SU-DHL-6 (cell line): ENCODE data around the gene KDM6A.

Experiments
- H2AFZ ChIP-seq: fragments of 200-600 bp; sonication (generic); 2 replicates; pipeline ENCODE4 v1.6.1; 2014; ENCODE audit warnings: low read depth, mild to moderate bottlenecking, moderate library complexity, mixed read lengths, antibody characterized with exemption, low read length; ENCODE audit not compliant: severe bottlenecking
- H3F3A ChIP-seq: fragments of 200-600 bp; shearing (Covaris generic); 2 replicates; pipeline ENCODE4 v1.6.0; 2016; ENCODE audit warnings: antibody characterized with exemption, mild to moderate bottlenecking; ENCODE audit not compliant: insufficient read depth
- H3K27ac ChIP-seq: fragments of 200-600 bp; sonication (generic); 2 replicates; pipeline ENCODE4 v1.5.1; 2016; ENCODE audit warnings: low read depth, mild to moderate bottlenecking, low read length, moderate library complexity, mixed read lengths
- H3K27me3 ChIP-seq: fragments of 200-600 bp; sonication (generic), shearing (Covaris generic); 2 replicates; pipeline ENCODE4 v1.6.0; 2014; ENCODE audit warnings: mild to moderate bottlenecking, low read length
- H3K36me3 ChIP-seq: fragments of 200-600 bp; sonication (generic); 2 replicates; pipeline ENCODE4 v1.6.1; 2014; ENCODE audit warnings: mild to moderate bottlenecking, low read length, mixed read lengths
- H3K4me2 ChIP-seq: fragments of 300-600, 200-600 bp; shearing (Covaris generic), sonication (generic); 2 replicates; pipeline ENCODE4 v1.6.0; 2014; ENCODE audit warnings: low read length, low read depth, mild to moderate bottlenecking; ENCODE audit not compliant: poor library complexity, severe bottlenecking
- H3K4me3 ChIP-seq: fragments of 200-600 bp; sonication (generic); 2 replicates; pipeline ENCODE4 v1.5.1; 2014; ENCODE audit warnings: antibody characterized with exemption, low read length, mild to moderate bottlenecking, mixed read lengths; ENCODE audit not compliant: insufficient read depth, poor library complexity, severe bottlenecking
- H3K79me2 ChIP-seq: fragments of 200-600 bp; sonication (generic); 2 replicates; pipeline ENCODE4 v1.6.1; 2014; ENCODE audit warnings: mild to moderate bottlenecking, low read length, moderate library complexity; ENCODE audit not compliant: insufficient read depth
- H3K9ac ChIP-seq: fragments of 200-600 bp; sonication (generic); 2 replicates; pipeline ENCODE4 v1.7.0; 2014; ENCODE audit warnings: mild to moderate bottlenecking, low read length
- H3K9me2 ChIP-seq: fragments of 200-600 bp; sonication (generic); replicated peaks from 2 replicates; pipeline ENCODE4 v1.6.1; 2014; ENCODE audit warnings: low read length; ENCODE audit not compliant: insufficient read depth
- H3K9me3 ChIP-seq: fragments of 200-600 bp; sonication (generic); 2 replicates; pipeline ENCODE4 v1.6.1; 2014; ENCODE audit warnings: low read length, mixed read lengths; ENCODE audit not compliant: insufficient read depth
- H4K20me1 ChIP-seq: fragments of 200-600 bp; sonication (generic); 2 replicates; pipeline ENCODE4 v1.6.1; 2014; ENCODE audit warnings: low read depth, mild to moderate bottlenecking, antibody characterized with exemption, low read length, moderate library complexity, mixed read lengths
- EZH2phosphoT487 ChIP-seq: fragments of 200-600 bp; sonication (generic), shearing (Covaris generic); conservative IDR thresholded peaks from 2 replicates; pipeline ENCODE4 v1.6.1; 2018; ENCODE audit warnings: mild to moderate bottlenecking, antibody characterized with exemption, low read length, moderate library complexity, mixed read lengths
- TF ChIP-seq, protein P1 (sequence below): fragments of 200-600 bp; sonication (generic); IDR thresholded peaks from one replicate; pipeline ENCODE4 v1.5.1; 2017; ENCODE audit warnings: antibody characterized with exemption, mild to moderate bottlenecking, low read length, moderate library complexity; ENCODE audit not compliant: insufficient read depth, poor library complexity, severe bottlenecking

The KDM6A gene

DNA sequence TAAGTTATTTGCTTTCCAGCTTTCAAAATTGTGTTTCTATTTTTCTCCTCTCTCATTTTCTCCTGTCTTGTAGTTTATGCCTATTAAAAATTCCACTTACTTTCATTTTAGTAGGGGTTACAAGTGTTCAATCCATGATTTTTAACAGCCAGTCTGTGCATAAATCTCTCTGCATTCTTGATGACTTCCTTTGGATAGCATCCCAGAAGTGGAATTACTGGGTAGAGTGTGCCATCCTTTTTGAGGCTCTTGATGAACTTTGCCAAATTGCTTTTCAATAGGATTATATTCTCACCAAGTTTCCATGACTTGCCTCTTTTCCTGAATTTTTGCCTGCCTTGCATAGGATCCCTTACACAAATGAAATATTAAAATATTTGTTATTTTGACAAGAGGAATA lies 269.2 kb downstream of the KDM6A start:
- no peaks in the 10 kb centered on the region for H3K36me3 ChIP-seq

DNA sequence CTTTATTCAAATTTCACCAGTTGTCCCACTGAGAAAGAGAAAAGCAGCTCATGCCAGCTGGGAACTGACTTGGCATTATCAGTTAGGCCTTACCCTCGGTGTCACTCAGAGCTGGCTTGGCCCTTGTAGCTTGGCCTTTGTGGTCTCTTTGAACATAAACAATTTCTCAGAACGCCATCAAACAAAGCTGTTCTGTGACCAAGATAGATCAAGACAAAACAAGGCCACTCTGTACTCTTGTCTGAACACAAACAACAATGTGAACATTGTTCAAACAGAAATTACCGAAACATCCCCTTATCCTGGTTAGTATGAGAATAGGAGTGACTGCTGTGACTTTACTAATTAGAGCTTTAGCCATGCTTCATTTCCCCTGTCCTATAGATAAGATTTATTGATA lies 270.5 kb downstream of the KDM6A start:
- no peaks in the 10 kb centered on the region for H3K9me3 ChIP-seq
- no peaks in the 10 kb centered on the region for H3K27me3 ChIP-seq
- H3K9me2 ChIP-seq: no peaks in the 10 kb centered on the region
- TF ChIP-seq, protein P1, sequence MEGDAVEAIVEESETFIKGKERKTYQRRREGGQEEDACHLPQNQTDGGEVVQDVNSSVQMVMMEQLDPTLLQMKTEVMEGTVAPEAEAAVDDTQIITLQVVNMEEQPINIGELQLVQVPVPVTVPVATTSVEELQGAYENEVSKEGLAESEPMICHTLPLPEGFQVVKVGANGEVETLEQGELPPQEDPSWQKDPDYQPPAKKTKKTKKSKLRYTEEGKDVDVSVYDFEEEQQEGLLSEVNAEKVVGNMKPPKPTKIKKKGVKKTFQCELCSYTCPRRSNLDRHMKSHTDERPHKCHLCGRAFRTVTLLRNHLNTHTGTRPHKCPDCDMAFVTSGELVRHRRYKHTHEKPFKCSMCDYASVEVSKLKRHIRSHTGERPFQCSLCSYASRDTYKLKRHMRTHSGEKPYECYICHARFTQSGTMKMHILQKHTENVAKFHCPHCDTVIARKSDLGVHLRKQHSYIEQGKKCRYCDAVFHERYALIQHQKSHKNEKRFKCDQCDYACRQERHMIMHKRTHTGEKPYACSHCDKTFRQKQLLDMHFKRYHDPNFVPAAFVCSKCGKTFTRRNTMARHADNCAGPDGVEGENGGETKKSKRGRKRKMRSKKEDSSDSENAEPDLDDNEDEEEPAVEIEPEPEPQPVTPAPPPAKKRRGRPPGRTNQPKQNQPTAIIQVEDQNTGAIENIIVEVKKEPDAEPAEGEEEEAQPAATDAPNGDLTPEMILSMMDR: no peak
- no peak for TF ChIP-seq EZH2phosphoT487
- no peak overlapping the region for H3K9ac ChIP-seq
- no peaks in the 10 kb centered on the region for H3F3A ChIP-seq
- no peaks in the 10 kb centered on the region for H3K36me3 ChIP-seq
- H3K4me3 ChIP-seq: no peak overlapping the region
- no peaks in the 10 kb centered on the region for H4K20me1 ChIP-seq
- H3K79me2 ChIP-seq: no peaks in the 10 kb centered on the region
- no peak overlapping the region for H3K27ac ChIP-seq
- no peak overlapping the region for H3K4me2 ChIP-seq
- H2AFZ ChIP-seq: no peak overlapping the region

More for the DNA sequence above, 269.2 kb downstream of the KDM6A start:
- Histone ChIP-seq H4K20me1 (no peaks in the 10 kb centered on the region), H2AFZ (no peak overlapping the region), H3K9me2 (no peaks in the 10 kb centered on the region), H3K4me3 (no peak overlapping the region), H3K9me3 (no peaks in the 10 kb centered on the region), H3K27ac (no peak overlapping the region), H3K27me3 (no peaks in the 10 kb centered on the region), H3K4me2 (no peak overlapping the region), H3K9ac (no peak overlapping the region), H3F3A (no peaks in the 10 kb centered on the region), H3K79me2 (no peaks in the 10 kb centered on the region)
- TF ChIP-seq EZH2phosphoT487: no peak
- TF ChIP-seq, protein P1: no peak

DNA sequence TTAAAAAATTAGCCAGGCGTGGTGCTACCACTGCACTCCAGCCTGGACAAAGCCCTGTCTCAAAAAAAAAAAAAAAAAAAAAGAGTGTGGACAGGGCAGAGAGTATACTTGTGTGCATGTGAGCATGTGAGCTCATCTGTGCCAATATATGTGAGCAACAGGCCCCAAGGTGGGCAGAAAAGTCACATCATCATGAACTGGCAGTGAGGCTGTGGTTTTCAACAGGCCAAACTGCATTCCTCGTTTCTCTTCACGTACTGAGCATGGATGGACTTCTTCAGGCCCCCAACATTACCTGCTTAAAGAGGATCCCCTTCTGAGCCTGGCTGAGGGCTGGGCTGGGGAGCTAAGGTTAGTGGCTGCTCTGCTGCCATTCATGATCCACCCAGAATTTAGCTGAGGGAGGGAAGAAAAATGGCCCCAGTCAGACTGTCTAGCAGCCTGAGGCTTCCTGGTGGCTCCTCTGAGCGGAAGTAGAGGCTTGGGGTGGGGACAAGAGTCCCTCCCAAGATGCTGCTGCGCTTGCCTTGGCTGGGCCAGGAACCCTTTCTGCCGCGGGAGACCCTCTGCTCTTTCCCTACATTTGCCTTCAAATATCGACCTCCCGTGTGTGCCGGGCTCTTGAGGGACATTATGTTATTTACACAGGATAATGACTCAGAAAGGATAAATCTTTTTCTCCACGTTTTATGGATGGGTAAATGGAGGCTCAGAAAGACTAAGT lies 272.7 kb downstream of the KDM6A start:
- Histone ChIP-seq H3K79me2 (no peaks in the 10 kb centered on the region), H3K9me3 (no peaks in the 10 kb centered on the region), H3K27ac (no peak overlapping the region), H3K4me2 (no peak overlapping the region), H3K27me3 (no peaks in the 10 kb centered on the region), H3F3A (no peaks in the 10 kb centered on the region), H3K4me3 (no peak overlapping the region), H4K20me1 (no peaks in the 10 kb centered on the region), H2AFZ (no peak overlapping the region), H3K9ac (no peak overlapping the region), H3K9me2 (no peaks in the 10 kb centered on the region), H3K36me3 (no peaks in the 10 kb centered on the region)
- no peak for TF ChIP-seq EZH2phosphoT487
- TF ChIP-seq, protein P1: no peak
